ENCODE results near the gene HECTD4.
A peak's percentile ranks its signal among the peaks of the same experiment; 100 is the strongest.
"Not testable (repeated sequence)": the region's sequence is repeated elsewhere in the genome, so short reads cannot be mapped to it uniquely, and the experiment has no call there.

Gene HECTD4

GRCh38 chr12:112381883-112382796, at the start of gene HECTD4:
TSS of gene HECTD4 (minus strand) at chr12:112382431. CDS start at chr12:112382128, 303 bp downstream.
- peak; percentile 97 for DNase-seq

- no peak for DNase-seq
Observed at GRCh38 chr12:112431965-112432364, 49.7 kb upstream of the HECTD4 start.

- DNase-seq: peak; percentile 33 to 49
Observed at GRCh38 chr12:112430929-112431328, 48.7 kb upstream of the HECTD4 start.

GRCh38 chr12:112427760-112428159, 45.5 kb upstream of the HECTD4 start:
- no peak for DNase-seq

GRCh38 chr12:112425582-112426382, 43.6 kb upstream of the HECTD4 start:
- no peak for DNase-seq

- DNase-seq: no peak
Observed at GRCh38 chr12:112424126-112424525, 41.9 kb upstream of the HECTD4 start.

- DNase-seq: no peak
Observed at GRCh38 chr12:112422531-112422930, 40.3 kb upstream of the HECTD4 start.

GRCh38 chr12:112421363-112421762, 39.1 kb upstream of the HECTD4 start:
- DNase-seq: no peak

- DNase-seq: no peak
Observed at GRCh38 chr12:112420740-112421139, 38.5 kb upstream of the HECTD4 start.

- no peak for DNase-seq
Observed at GRCh38 chr12:112419297-112420133, 37.3 kb upstream of the HECTD4 start.

- peak; percentile 92 for DNase-seq
Observed at GRCh38 chr12:112418608-112419296, 36.5 kb upstream of the HECTD4 start, which contains the start of gene PTPN11. TSS of gene PTPN11 (plus strand) at chr12:112418947. CDS start at chr12:112419112, 165 bp downstream.

- no peak for DNase-seq
Observed at GRCh38 chr12:112418273-112418607, 36.0 kb upstream of the HECTD4 start.

- DNase-seq: not testable (repeated sequence)
Observed at GRCh38 chr12:112415457-112415856, 33.2 kb upstream of the HECTD4 start.

GRCh38 chr12:112413855-112414625, 31.8 kb upstream of the HECTD4 start:
- DNase-seq: no peak

- no peak for DNase-seq
Observed at GRCh38 chr12:112409906-112410244, 27.6 kb upstream of the HECTD4 start.

- peak; percentile 71 to 80 for DNase-seq
Observed at GRCh38 chr12:112409064-112409905, 27.1 kb upstream of the HECTD4 start, which contains the start of gene RPL6. TSS of gene RPL6 (minus strand) at chr12:112409605. CDS start at chr12:112408656, 949 bp downstream.

- no peak for DNase-seq
Observed at GRCh38 chr12:112408621-112409020, 26.4 kb upstream of the HECTD4 start.

GRCh38 chr12:112407683-112408082, 25.5 kb upstream of the HECTD4 start:
- not testable (repeated sequence) for DNase-seq

- no peak for DNase-seq
Observed at GRCh38 chr12:112406519-112407488, 24.6 kb upstream of the HECTD4 start.

All from activated CD4-positive, alpha-beta T cell treated with anti-CD3 and anti-CD28 coated beads, Interleukin-2, amount 50 U/mL, for 48 hours (primary cell).